ENCODE data around the gene IL17REL.

The IL17REL gene

DNA sequence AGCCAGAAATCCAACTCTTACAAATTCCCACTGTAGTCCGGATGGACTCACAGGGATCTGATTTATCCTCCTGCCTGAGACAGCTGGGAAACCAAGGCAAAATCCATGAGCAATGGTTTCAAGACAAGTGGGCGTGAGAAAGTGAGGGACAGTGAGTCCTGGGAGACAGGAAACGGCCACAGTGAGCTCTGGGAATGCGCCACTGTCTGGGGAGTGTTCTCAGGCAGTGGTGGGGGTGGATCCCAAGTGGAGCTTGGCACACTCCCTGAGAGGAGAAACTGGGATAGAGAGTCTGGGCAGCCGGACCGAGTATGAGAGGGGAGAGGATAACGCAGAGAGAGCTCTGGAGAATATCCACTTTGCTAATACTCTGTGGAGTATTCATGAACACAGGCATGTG lies 9.8 kb downstream of the IL17REL start:
- TF ChIP-seq, protein P1, sequence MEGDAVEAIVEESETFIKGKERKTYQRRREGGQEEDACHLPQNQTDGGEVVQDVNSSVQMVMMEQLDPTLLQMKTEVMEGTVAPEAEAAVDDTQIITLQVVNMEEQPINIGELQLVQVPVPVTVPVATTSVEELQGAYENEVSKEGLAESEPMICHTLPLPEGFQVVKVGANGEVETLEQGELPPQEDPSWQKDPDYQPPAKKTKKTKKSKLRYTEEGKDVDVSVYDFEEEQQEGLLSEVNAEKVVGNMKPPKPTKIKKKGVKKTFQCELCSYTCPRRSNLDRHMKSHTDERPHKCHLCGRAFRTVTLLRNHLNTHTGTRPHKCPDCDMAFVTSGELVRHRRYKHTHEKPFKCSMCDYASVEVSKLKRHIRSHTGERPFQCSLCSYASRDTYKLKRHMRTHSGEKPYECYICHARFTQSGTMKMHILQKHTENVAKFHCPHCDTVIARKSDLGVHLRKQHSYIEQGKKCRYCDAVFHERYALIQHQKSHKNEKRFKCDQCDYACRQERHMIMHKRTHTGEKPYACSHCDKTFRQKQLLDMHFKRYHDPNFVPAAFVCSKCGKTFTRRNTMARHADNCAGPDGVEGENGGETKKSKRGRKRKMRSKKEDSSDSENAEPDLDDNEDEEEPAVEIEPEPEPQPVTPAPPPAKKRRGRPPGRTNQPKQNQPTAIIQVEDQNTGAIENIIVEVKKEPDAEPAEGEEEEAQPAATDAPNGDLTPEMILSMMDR (IDR thresholded peaks at IDR 0.05; ENCODE audit: borderline replicate concordance, control extremely low read depth, extremely low read depth, insufficient read depth, missing control alignments): no peak
- no peak for DNase-seq (ENCODE audit: low spot score)
- in situ Hi-C loops (cut with MboI; ENCODE audit: low sequenced_read_pairs, unreplicated experiment): no loop called here

DNA sequence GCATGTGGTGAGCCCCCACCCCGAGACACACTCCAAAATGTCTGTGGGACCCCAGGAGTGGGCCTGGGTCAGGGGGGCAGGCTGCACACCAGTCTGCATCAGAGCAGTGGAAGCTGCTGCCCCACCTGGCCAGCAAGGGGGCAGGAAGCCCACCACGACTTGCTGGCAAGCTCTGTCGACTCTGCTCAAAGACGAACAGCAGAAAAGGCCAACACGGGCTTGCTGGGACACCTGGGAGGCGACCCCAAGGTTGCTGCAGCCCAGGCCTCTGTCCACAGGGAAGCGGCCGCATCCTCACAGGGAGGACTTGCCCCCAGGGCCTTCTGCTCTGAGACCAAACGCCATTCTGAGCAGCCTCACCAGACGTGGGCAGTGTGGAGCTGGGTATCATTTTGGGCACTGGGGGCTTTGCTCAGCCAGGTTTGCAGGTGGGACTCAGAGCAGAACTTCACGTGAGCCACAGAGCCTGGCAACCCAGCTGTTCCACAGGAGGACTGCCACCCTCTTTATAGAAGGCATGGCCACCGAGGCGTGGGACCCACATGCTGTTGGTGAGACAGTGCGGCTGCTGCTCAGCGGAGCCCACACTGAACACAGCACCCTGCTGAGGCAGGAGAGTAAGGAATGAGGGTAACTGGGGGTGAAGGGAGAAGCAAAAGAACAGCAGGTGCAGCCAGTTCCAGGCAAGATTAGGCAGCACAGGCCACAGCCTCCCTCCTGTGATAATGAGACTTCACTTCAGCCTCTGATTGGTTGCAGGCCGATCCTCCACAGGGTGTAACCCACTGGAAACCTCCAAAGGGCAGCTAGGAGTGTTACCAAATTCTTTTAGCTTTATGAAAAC lies 11.0 kb downstream of the IL17REL start:
- DNase-seq (ENCODE audit: low spot score): no peak
- TF ChIP-seq, protein P1 (IDR thresholded peaks at IDR 0.05; ENCODE audit: borderline replicate concordance, control extremely low read depth, extremely low read depth, insufficient read depth, missing control alignments): no peak
- in situ Hi-C loops (cut with MboI; ENCODE audit: low sequenced_read_pairs, unreplicated experiment): no loop called here

DNA sequence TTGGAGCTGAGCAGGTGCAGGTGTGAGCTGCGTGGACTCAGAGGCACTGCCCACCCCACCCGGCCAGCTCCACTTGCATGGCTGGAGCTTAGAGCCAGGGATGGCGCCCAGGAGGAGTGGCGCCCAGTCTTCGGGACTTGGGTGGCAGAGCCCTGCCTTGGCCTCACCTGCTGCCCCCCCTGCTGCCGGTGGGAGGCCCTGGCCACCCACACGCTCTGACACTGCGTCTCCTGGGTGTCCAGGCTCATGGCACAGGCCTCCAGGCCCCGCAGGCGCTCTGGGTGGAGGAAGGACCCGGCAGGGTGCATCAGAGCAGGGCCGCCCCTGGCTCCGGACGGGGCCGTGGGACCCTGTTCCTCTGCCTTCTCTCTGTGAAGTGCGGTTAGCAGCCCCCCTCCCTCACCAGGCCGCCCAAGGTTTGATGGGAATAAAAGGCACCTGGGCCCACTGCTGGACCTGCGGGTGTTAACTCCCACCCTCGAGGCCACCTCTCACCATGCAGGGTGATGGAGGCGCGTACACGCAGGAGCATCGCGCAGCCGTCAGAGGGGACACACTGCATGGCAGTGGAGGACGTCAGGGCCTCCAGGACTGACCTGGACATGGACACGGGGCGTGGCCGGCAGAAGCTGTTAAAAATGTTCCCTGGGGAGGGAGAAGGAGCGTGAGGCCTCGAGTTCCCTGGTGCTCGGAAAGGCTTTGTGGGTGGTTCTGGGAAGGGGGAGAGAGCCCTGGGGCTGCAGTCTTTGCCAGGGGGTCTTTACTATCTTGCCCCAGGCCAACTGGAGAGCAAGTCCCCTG lies 11.8 kb downstream of the IL17REL start:
- TF ChIP-seq, protein P1 (IDR thresholded peaks at IDR 0.05; ENCODE audit: borderline replicate concordance, control extremely low read depth, extremely low read depth, insufficient read depth, missing control alignments): no peak
- DNase-seq (ENCODE audit: low spot score): peak; percentile 32
- in situ Hi-C loops (cut with MboI; ENCODE audit: low sequenced_read_pairs, unreplicated experiment): no loop called here

DNA sequence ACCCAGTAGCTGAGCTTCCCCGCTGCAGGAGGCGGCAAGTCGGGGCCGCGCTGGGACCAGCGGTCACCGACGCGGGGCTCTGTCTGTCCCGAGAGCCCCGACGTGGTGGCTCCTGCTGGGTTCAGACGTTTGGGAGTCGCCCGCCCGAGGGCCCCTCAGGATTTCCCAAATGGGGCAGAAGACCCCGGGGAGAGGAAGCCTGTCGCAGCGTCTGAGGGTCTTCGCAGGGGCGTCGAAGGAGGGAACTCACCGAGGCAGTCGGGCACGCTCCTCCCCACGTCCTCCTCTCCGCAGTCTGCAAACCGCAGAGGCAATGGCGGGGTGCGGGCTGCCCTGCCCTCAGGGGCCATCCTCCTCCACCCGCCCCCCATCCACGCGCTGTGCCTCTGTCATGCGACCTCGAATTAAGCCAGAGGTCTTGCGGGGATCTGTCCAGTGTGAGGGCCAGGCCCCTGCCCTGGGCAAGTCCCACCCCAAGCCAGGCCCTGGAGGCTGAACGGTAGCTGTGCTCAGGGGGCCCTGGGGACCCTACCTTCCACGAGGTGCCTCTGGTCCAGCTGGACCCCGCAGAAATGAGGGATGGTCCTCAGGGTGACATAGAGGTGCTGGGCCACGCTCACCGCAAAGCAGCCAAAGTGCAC lies 12.5 kb downstream of the IL17REL start:
- TF ChIP-seq, protein P1 (IDR thresholded peaks at IDR 0.05; ENCODE audit: borderline replicate concordance, control extremely low read depth, extremely low read depth, insufficient read depth, missing control alignments): no peak
- no peak for DNase-seq (ENCODE audit: low spot score)
- in situ Hi-C loops (cut with MboI; ENCODE audit: low sequenced_read_pairs, unreplicated experiment): no loop called here

DNA sequence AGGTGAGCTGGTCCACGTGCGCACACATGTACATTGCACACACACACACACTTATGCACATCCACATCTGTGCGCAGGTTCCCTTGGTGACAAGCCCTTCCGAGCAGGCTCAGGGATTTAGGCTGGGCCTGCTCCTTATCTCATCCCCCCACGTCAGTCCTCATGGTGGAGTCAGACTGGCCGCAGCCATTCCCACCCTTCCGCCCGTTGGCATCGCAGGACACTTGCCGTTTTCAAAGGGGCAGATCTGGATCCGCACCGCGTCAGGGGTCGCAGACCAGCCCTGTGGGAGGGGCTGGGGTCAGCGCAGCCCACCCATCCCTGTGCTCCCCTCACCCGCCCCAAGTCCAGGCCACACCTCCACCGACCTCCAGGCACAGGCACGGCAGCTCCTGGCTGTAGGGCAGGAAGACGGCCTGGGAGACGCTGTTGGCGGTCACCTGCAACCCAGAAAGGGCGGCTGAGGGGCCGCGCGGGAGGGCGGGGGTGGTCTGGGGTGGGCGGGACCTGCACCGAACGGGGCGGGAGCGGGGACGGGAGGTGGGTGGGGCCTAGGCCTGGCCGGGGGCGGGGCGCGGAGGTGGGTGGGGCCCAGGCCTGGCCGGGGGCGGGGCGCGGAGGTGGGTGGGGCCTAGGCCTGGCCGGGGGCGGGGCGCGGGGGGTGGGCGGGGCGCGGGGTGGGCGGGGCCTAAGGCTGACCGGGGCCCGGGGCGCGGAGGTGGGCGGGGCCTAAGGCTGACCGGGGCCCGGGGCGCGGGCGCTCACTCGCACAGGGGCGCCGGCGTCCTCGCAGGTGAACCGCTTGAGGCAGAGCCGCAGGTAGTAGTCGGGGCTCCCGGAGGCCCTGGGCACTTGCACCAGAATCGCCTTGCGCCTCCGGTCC lies 13.3 kb downstream of the IL17REL start:
- TF ChIP-seq, protein P1 (IDR thresholded peaks at IDR 0.05; ENCODE audit: borderline replicate concordance, control extremely low read depth, extremely low read depth, insufficient read depth, missing control alignments): no peak
- DNase-seq (ENCODE audit: low spot score): peak; percentile 72
- in situ Hi-C loops (cut with MboI; ENCODE audit: low sequenced_read_pairs, unreplicated experiment): no loop called here

DNA sequence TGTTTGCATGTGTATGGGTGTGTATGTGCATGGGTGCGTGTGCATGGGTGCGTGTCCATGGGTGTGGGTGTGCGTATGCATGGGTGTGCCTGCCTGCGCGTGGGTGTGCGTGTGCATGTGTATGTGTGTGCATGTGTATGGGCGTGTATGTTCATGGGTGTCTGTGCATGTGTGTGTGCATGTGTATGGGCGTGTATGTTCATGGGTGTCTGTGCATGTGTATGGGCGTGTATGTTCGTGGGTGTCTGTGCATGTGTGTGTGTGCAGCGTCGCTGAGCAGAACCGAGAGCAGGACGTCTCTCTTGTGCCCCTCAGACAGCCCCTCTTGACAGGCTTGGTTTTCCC lies 13.9 kb downstream of the IL17REL start:
- DNase-seq (ENCODE audit: low spot score): no peak
- TF ChIP-seq, protein P1 (IDR thresholded peaks at IDR 0.05; ENCODE audit: borderline replicate concordance, control extremely low read depth, extremely low read depth, insufficient read depth, missing control alignments): no peak
- in situ Hi-C loops (cut with MboI; ENCODE audit: low sequenced_read_pairs, unreplicated experiment): no loop called here

All from GM13976 (cell line).